AG04450 (cell line): ENCODE measurements around the gene FOXM1. TPM values are rescaled to one million over a fixed set of nuclear protein-coding genes. Genes with fewer than 3 reads are reported as not detected.

ENCODE experiments used
- CTCF ChIA-PET: fragments of 300-600, 350-600 bp; formaldehyde crosslinking; extraction: SDS; loops from one replicate; lab custom pipeline; 2022; ENCODE audit warnings: antibody characterized with exemption, inconsistent platforms; lab: Charles Lee
- POLR2A ChIA-PET: fragments of 350-600 bp; formaldehyde crosslinking; extraction: SDS; loops from one replicate; lab custom pipeline; 2021; ENCODE audit warnings: antibody characterized with exemption, inconsistent platforms; lab: Yijun Ruan, JAX
- DNase-seq: peaks from one replicate; pipeline ENCODE4 v3.0.0-alpha.2; 2011; ENCODE audit warnings: low read depth, low spot score
- H3K27ac ChIP-seq: one replicate; pipeline ENCODE4 v1.5.1; 2012; ENCODE audit warnings: low read depth, low read length, control low read depth
- H3K27me3 ChIP-seq: one replicate; pipeline ENCODE4 v1.6.0; 2012; ENCODE audit warnings: low read length; ENCODE audit not compliant: control insufficient read depth, insufficient read depth
- H3K4me3 ChIP-seq: 2 replicates; pipeline ENCODE4 v1.5.1; 2011; ENCODE audit warnings: mild to moderate bottlenecking, low read depth, low read length, control low read depth
- H3K9me3 ChIP-seq: 2 replicates; pipeline ENCODE4 v1.5.1; 2012; ENCODE audit warnings: low read length; ENCODE audit not compliant: control insufficient read depth, insufficient read depth
- CTCF ChIP-seq: IDR thresholded peaks from 2 replicates; pipeline ENCODE4 v1.5.1; 2011; ENCODE audit warnings: low read depth, low read length, control low read depth, inconsistent platforms
- polyA plus RNA-seq: library from polyadenylated mRNA; depleted of rRNA; stranded (reverse); fragments of >200 nt; gene quantifications from 2 replicates; pipeline ENCODE4 v1.2.3, GENCODE V29; 2011

Gene FOXM1
- polyA plus RNA-seq, 1 experiment, result 10.8 TPM

GRCh38 chr12:2856051-2856450 is 20.9 kb downstream of the FOXM1 start:
- ChIA-PET POLR2A (no interaction called here), CTCF (interaction anchor here (0.9 kb wide), 1 partner anchor 17 kb away, joined by 3 read pairs; no protein-coding TSS in a partner anchor)
- Histone ChIP-seq H3K4me3 (no peak overlapping the region), H3K27me3 (no peaks in the 10 kb centered on the region), H3K27ac (no peak overlapping the region), H3K9me3 (no peaks in the 10 kb centered on the region)
- DNase-seq, result no peak
- TF ChIP-seq CTCF, result no peak

DNA sequence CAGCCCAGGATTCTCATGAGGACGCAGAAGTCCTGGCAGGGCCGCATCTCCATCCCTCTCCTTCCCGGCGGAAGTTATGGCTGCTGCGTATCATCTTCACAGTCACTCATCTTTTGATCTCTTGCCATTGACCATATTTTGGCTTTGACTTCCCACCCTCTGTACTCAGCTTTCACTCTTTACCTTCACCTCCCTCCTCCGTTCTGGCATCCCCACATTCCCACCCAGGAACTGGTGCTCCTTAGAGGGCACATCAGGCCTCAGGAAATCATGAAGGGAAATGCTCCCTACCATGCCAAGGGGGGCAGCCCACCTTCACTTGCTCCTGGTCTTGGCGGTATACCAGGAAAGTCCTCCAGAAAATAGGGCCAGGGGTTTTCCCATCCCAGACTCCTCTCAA is 21.4 kb downstream of the FOXM1 start:
- CTCF ChIA-PET, result interaction anchor here (0.9 kb wide), 1 partner anchor 17 kb away, joined by 3 read pairs; no protein-coding TSS in a partner anchor

DNA sequence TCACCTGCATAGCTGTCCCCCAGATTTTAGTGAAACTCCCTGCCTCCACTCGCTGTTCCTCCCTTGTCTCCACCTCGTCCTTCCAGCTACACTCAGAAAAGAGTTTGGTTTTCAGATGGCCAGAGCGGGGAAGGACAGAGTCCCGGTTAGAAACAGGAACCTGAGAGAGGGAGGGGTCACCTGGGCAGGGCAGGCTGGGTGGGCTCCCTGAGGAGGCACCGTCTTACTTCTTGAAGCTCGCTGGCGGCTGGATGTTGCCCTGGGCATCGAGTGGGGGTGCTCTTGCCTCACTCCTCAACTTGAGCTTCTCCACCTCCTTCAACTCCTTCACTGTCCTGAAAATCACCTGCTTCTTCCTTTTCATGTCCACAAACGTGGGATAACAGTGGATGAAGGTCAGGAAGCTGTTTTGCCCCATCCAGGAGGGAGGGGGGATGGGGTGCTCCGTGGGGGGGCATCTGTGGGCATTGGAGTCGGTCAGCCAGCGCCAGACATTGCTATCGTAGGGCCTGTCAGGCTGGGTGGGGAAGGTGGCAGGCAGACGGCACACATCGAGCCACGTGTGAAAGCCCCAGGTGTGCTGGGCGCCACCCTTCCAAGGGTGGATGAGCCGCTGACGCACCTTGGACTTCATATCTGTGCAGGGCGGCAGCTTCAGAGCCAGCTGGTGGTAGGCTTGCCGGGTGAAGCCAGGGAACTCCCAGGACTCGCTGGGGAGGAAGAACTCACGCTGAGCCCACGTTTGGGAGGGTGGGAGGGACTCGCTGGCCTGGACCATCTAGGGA is 22.1 kb downstream of the FOXM1 start:
- Histone ChIP-seq H3K9me3 (no peaks in the 10 kb centered on the region), H3K4me3 (no peak overlapping the region), H3K27ac (no peak overlapping the region), H3K27me3 (no peaks in the 10 kb centered on the region)
- POLR2A ChIA-PET, result interaction anchor here (0.6 kb wide), 1 partner anchor 10 kb away, joined by 3 read pairs; no protein-coding TSS in a partner anchor
- DNase-seq, result no peak
- TF ChIP-seq CTCF, result no peak
- CTCF ChIA-PET, result interaction anchor here (0.8 to 2.7 kb wide), 13 partner anchors 10 to 219 kb away, joined by 3 to 31 read pairs (median 7); partner anchors contain the start of genes FOXM1, NRIP2 and RHNO1

More for the DNA sequence above, 21.4 kb downstream of the FOXM1 start:
- Histone ChIP-seq H3K27me3 (no peaks in the 10 kb centered on the region), H3K27ac (no peak overlapping the region), H3K4me3 (no peak overlapping the region), H3K9me3 (no peaks in the 10 kb centered on the region)
- no peak for TF ChIP-seq CTCF
- no peak for DNase-seq
- POLR2A ChIA-PET, result no interaction called here

GRCh38 chr12:2853626-2854025 is 23.3 kb downstream of the FOXM1 start:
- Histone ChIP-seq H3K27me3 (no peaks in the 10 kb centered on the region), H3K27ac (no peak overlapping the region), H3K4me3 (no peak overlapping the region), H3K9me3 (no peaks in the 10 kb centered on the region)
- DNase-seq, result peak; percentile 56
- peak; percentile 93 for TF ChIP-seq CTCF
- CTCF ChIA-PET, result interaction anchor here (0.6 to 2.7 kb wide), 26 partner anchors 9 to 844 kb away, joined by 3 to 31 read pairs (median 4); partner anchors contain the start of genes FOXM1, ITFG2, NRIP2 and RHNO1
- POLR2A ChIA-PET, result interaction anchor here (0.5 kb wide), 1 partner anchor 40 kb away, joined by 5 read pairs; no protein-coding TSS in a partner anchor

DNA sequence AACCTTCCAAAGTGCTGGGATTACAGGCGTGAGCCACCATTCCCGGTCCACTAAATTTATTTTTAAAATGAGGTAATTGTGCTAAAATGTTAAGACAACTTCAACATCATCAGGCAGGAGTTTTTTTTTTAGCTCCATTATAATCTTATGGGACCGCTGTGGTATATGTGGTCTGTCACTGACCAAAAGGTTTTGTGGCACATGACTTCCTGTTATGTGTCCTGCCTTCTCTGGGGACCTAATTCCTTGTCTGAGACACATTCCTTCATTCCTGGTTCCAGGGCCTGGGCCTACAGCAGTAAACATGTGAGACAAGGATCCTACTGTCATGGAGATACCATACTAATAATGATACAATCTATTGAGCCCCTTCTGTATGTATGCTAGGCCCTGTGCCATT is 25.0 kb downstream of the FOXM1 start:
- no peak overlapping the region for H3K27ac ChIP-seq
- no peak for DNase-seq
- H3K9me3 ChIP-seq, result no peaks in the 10 kb centered on the region
- TF ChIP-seq CTCF, result no peak
- ChIA-PET CTCF (interaction anchor here (0.8 to 1.6 kb wide), 3 partner anchors 9 to 183 kb away, joined by 3 to 8 read pairs (median 3); no protein-coding TSS in a partner anchor), POLR2A (no interaction called here)
- H3K27me3 ChIP-seq, result no peaks in the 10 kb centered on the region
- H3K4me3 ChIP-seq, result no peak overlapping the region
